HG03565 (cell line): ENCODE results near the gene TSEN15.

Experiments used
- ATAC-seq: cut with Tn5 transposase; IDR thresholded peaks from one replicate; pipeline ENCODE4 v1.9.1; 2021; ENCODE audit warnings: mild to moderate bottlenecking, moderate library complexity; ENCODE audit not compliant: unreplicated experiment

Gene TSEN15

GRCh38 chr1:184052194-184052559 is 647 bp downstream of the TSEN15 start:
- ATAC-seq = no peak

DNA sequence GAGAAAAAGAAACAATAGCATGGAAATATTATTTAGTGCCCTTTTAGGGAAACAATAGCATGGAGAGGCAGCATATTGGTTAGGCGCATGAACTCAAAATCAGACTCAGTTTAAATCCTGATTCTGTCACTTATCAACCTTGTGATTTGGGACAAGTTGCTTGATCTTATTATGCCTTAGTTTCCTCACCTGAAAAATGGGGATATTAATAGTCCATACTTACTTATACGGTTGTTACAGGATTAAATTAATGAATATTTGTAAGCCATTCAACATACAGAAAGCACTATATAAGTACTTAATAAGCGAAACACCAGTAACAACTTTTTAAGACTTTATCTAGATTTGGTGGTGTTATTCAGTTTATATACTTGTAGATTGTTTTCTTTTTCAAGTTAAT is 1.2 kb downstream of the TSEN15 start:
- no peak for ATAC-seq

- no peak for ATAC-seq
These were observed 2.4 kb downstream of the TSEN15 start for GRCh38 chr1:184053881-184054280.

- no peak for ATAC-seq
These were observed 5.5 kb downstream of the TSEN15 start for GRCh38 chr1:184056921-184057555.

DNA sequence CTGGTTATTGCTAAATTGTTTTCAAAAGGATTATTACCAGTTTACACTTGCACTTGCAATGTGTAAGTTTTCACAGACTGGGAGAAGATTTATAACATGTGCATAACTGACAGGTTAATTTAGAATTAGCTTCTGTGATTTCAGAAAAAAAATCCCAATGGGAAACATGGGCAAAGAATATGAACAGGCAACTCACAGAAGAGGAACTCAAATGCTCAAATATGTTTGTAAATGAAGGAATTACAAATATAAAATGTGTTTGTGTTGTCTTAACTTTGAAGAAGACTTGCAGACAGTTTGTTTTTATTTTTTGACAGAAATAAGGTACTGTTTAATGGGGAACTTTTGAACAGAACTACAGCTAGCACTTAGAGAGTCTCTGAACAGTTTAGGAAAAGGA is 8.4 kb downstream of the TSEN15 start:
- no peak for ATAC-seq

- no peak for ATAC-seq
These were observed 8.8 kb downstream of the TSEN15 start for GRCh38 chr1:184060316-184060715.

- ATAC-seq = no peak
These were observed 10.0 kb downstream of the TSEN15 start for GRCh38 chr1:184061396-184062003.

- no peak for ATAC-seq
These were observed 11.2 kb downstream of the TSEN15 start for GRCh38 chr1:184062640-184063286.

DNA sequence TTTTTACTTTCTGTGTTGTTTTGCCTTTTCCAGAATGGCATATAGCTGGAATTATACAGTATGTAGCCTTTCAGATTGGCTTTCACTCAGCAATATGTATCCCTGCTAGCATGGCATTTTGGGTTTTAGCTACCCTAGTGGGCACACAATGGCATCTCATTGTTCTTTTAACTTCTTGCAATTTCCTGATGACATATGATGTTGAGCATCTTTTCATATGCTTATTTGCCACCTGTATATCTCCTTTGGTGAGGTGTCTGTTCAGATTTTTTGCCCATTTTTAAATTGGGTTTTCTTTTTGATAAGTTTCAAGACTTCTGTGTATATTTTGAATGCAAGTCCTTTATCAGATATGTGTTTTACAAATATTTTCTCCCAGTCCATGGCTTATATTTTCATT is 14.0 kb downstream of the TSEN15 start:
- no peak for ATAC-seq

DNA sequence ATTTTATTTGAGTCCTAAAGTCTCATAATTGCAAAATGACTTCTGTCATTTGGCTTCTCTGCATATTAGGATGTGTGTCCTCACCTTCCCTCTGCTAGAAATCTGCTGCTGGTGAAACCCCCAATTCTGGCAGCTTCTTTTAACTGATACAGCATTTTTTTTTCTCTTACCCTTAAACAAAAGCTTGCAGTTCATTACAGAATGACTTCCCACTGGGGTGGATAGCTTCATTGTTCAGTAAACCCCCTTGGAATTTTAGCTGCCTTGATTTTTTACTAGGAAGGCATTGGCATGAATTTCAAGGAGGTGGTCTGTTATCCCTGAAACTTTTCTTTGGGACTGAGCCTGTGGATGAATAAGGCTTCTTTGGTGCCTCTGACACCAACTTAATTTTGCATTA is 16.8 kb downstream of the TSEN15 start:
- ATAC-seq = no peak

GRCh38 chr1:184069675-184070074 is 18.1 kb downstream of the TSEN15 start:
- no peak for ATAC-seq

DNA sequence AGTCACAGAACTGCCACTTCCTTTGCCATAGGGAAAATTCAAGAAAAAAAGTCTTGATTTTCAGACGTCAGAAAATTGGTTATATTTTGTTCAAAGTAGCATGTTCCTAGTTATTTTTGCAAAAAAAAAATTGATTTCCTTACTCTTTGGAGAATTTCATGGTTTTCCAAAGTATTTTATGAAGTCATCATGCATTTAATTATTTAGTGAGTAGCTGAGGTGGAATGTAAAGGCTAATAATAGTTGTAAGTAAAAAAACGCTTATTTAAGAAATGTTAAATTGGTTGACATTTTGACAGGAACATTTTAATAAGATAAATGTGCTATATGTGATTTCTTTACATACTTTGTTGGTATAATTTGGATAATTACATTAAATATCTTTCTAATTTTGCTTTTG is 20.8 kb downstream of the TSEN15 start:
- ATAC-seq = no peak

DNA sequence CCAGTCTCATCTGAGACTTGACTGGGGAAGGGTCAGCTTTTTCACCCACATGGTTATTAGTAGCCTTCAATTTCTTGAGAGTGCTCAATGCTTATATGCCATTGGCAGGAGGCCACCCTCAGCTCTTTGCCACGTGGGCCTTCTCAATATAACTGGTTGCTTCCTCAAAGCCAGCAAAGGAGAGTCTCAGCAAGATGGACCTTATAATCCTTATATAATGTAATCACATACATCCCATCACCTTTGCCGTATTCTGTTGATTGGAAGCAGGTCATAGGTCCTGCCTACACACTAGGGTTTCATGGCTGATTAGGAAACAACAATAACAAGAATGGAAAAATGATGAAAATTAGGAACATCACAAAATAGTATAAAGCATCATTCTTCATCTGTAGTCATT is 22.9 kb downstream of the TSEN15 start:
- ATAC-seq = no peak

GRCh38 chr1:184075055-184076029 is 23.8 kb downstream of the TSEN15 start:
- no peak for ATAC-seq

DNA sequence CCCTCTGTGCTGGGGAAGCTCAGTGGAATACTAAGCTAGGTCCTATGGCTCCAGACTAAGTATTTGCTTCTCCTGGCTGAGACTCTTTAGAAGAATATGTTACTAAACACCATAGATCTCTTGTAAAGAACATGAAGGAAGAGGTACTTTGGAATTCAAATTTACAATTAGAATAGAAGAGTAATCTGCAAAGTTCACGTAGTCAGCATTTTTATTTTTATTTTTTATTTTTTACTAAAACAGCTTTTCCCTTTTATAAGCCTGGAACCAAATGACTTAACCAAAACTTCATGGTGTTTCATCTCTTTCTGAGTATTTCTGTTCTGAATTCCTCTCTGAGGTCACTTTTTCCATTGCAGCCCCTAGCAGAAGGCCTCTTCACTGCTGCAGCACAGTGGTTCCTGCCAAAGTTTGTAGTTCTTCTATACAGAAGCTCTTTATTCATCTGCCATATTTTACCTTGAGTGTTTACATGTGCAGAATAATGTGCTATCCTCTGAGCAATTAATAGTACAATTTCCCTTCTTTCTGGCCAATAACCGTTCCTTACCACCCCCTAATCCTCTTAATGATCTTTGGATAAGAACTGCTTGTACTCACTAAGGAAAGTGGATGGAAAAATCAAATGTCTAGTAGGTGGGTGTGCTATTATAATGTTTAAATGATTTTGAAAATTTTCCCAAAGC is 27.2 kb downstream of the TSEN15 start:
- ATAC-seq = no peak

- ATAC-seq = no peak
These were observed 28.8 kb downstream of the TSEN15 start for GRCh38 chr1:184080309-184080708.

GRCh38 chr1:184082541-184083415 is 31.2 kb downstream of the TSEN15 start:
- ATAC-seq = no peak

GRCh38 chr1:184085667-184086066 is 34.1 kb downstream of the TSEN15 start:
- ATAC-seq = no peak

GRCh38 chr1:184088037-184088436 is 36.5 kb downstream of the TSEN15 start:
- no peak for ATAC-seq

- no peak for ATAC-seq
These were observed 41.5 kb downstream of the TSEN15 start for GRCh38 chr1:184093071-184093470.
